Pancreas (tissue), 10 donors: ENCODE measurements around the gene SURF1. TPM values are rescaled to one million over a fixed set of nuclear protein-coding genes. Genes with fewer than 3 reads are reported as not detected.

ENCODE experiments used
- ATAC-seq, 4 donors: fragments of 200-7000 bp; cut with Tn5 transposase; one replicate each; pipeline versions ENCODE4 v1.8.0 to v1.9.1; 2020; ENCODE audit warnings: mild to moderate bottlenecking in 4 of 4, moderate library complexity in 4 of 4
- DNase-seq, 6 donors: peaks; one replicate each; pipeline ENCODE4 v3.0.0-alpha.2; 2020
- FAIRE-seq: peaks from 2 replicates; lab custom pipeline; 2012; peaks lifted over from hg19 to GRCh38; lab: Jason Lieb, UNC
- H3K27ac ChIP-seq, 4 donors: fragments of 200-600 bp; sonication (generic); 1 replicate in 3 of 4; 2 replicates in 1 of 4; pipeline versions ENCODE4 v1.5.0 to v1.8.0; 2020
- H3K27me3 ChIP-seq, 4 donors: fragments of 200-600 bp; one replicate each; pipeline ENCODE4 v1.8.0; 2021
- H3K36me3 ChIP-seq, 3 donors: fragments of 200-600 bp; sonication (generic) in 1 of 3; one replicate each; pipeline versions ENCODE4 v1.5.0 to v1.8.0; 2020 to 2021
- H3K4me1 ChIP-seq, 3 donors: fragments of 200-600 bp; one replicate each; pipeline ENCODE4 v1.8.0; 2021
- H3K4me3 ChIP-seq, 4 donors: fragments of 200-600 bp; sonication (generic) in 2 of 4; one replicate each; pipeline versions ENCODE4 v1.5.0 to v1.8.0; 2020 to 2021
- H3K9me3 ChIP-seq, 4 donors: fragments of 200-600 bp; one replicate each; pipeline ENCODE4 v1.8.0; 2021
- WGBS, 2 donors: extraction: QIAGEN DNeasy Blood & Tissue Kit; methylation state at CpG; one replicate each; pipeline ENCODE4 v1.1.7; 2013; 5-methylcytosine and 5-hydroxymethylcytosine counted together
- intact Hi-C, 3 donors: fragments of 100-400 bp; cut with DNase I; formaldehyde crosslinking; loops; one replicate each; pipeline versions ENCODE4 v1.11.1 to v1.14.2; 2022
- polyA plus RNA-seq, 2 donors: library from polyadenylated mRNA; stranded (reverse); fragments of 200-250 nt; gene quantifications; one replicate each; pipeline ENCODE4 v1.2.3, GENCODE V29; 2013
- total RNA-seq, 6 donors: library from RNA; stranded (reverse); fragmentation: NEBNext Ultra II Directional in 4 of 6; extraction: Animal tissue kit (Norgen Biotek cat#: 25700) in 4 of 6; gene quantifications; one replicate each; pipeline versions ENCODE4 v1.2.1 to v1.2.4, GENCODE V29; 2021 to 2023
- TF ChIP-seq, protein P1 (sequence below), 4 donors: fragments of 200-600 bp; sonication (generic) in 3 of 4; IDR thresholded peaks; one replicate each; pipeline versions ENCODE4 v1.5.0 to v1.8.0; 2021; ENCODE audit warnings: antibody characterized with exemption in 4 of 4
- donor health status: healthy with polysubstance abuse.
- donor health status: DM: no; HTN: no; CAD: no; lungs with moderate emphysema.
- donor health status: DM: no; HTN: no; CAD: no.
- donor health status: control.
- donor health status: control.
- donor health status: Bipolar disorder and iron deficiency.
- donor health status: DM: yes; HTN: yes; CAD: no.
- donor health status: DM: no; HTN: no; CAD: no.
- donor health status: DM: no; HTN: no; CAD: no.
- donor health status: DM: yes; HTN: yes; CAD: no.

Gene SURF1
- total and polyA plus RNA-seq, 8 donors: 33.6 to 73.9 (median 39.8) TPM

DNA sequence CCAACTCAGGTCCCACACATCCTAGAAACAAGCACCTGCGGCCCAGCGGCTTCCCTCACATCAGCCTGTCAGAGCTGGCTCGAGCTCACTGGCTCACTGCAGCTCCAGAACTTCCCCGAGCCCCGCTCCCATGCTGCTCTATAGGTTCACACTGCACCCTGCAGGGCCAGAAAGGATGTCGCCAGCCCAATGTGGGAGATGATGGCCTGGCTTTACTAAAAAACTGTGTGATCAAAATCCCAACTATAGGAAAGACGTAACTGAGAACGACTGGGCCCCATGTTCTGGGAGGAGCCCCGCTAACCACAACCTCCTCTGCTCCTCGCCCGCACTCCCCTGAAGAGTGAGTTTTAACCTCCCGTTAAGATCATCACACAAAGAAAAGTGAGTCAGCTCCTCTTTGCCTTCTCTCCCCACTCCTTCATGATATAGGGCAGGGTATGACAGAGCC lies 15.0 kb upstream of the SURF1 start:
- Histone ChIP-seq H3K36me3 (peaks cover 0 to 11% (median 9%) of the 10 kb centered on the region in 3 donors), H3K9me3 (no peaks in the 10 kb centered on the region), H3K27me3 (no peaks in the 10 kb centered on the region), H3K27ac (peak overlapping the region in 1 of 4 donors; percentile 50), H3K4me1 (peaks cover 52 to 69% (median 56%) of the 10 kb centered on the region in 3 donors), H3K4me3 (peak overlapping the region in 1 of 4 donors; percentile 17)
- TF ChIP-seq, protein P1, sequence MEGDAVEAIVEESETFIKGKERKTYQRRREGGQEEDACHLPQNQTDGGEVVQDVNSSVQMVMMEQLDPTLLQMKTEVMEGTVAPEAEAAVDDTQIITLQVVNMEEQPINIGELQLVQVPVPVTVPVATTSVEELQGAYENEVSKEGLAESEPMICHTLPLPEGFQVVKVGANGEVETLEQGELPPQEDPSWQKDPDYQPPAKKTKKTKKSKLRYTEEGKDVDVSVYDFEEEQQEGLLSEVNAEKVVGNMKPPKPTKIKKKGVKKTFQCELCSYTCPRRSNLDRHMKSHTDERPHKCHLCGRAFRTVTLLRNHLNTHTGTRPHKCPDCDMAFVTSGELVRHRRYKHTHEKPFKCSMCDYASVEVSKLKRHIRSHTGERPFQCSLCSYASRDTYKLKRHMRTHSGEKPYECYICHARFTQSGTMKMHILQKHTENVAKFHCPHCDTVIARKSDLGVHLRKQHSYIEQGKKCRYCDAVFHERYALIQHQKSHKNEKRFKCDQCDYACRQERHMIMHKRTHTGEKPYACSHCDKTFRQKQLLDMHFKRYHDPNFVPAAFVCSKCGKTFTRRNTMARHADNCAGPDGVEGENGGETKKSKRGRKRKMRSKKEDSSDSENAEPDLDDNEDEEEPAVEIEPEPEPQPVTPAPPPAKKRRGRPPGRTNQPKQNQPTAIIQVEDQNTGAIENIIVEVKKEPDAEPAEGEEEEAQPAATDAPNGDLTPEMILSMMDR (IDR thresholded peaks at IDR 0.05): no peak
- peak in 1 of 6 donors; percentile 14 for DNase-seq
- intact Hi-C loops: no loop called here
- 33 to 45% methylated on average over 12 of the region's 12 CpGs for whole genome bisulfite sequencing, 2 donors
- no peak for ATAC-seq
- no peak for FAIRE-seq

DNA sequence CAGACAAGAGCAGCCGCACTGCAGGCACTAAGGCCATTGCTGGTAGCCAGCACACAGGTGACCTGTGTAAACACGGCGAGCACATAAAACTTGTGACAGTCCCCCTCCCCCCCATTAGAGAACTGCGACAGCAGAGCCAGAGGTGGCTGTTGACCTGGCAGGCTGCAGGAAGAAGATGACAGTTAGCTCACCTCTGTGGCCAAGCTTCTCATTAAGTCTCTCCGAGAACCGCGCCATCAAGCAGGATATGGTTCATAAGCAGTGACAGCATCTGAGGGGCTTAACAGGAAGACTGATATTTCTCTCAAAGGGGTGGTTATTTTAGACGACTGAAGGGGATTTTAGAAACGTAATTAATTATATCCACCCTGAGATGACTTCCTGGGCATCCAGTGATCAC lies 14.4 kb upstream of the SURF1 start:
- Histone ChIP-seq H3K27me3 (no peaks in the 10 kb centered on the region), H3K9me3 (no peaks in the 10 kb centered on the region), H3K36me3 (peaks cover 0 to 17% (median 15%) of the 10 kb centered on the region in 3 donors), H3K27ac (peak overlapping the region in 1 of 4 donors; percentile 50), H3K4me3 (peak overlapping the region in 1 of 4 donors; percentile 17), H3K4me1 (peaks cover 52 to 69% (median 56%) of the 10 kb centered on the region in 3 donors)
- DNase-seq (peak in 2 of 6 donors; percentile 40 to 61), FAIRE-seq (no peak), ATAC-seq (peak; percentile 2 to 35 (median 21))
- TF ChIP-seq, protein P1 (IDR thresholded peaks at IDR 0.05): no peak
- WGBS, 2 donors: 32% methylated on average over 9 of the region's 9 CpGs
- intact Hi-C loops: no loop called here

DNA sequence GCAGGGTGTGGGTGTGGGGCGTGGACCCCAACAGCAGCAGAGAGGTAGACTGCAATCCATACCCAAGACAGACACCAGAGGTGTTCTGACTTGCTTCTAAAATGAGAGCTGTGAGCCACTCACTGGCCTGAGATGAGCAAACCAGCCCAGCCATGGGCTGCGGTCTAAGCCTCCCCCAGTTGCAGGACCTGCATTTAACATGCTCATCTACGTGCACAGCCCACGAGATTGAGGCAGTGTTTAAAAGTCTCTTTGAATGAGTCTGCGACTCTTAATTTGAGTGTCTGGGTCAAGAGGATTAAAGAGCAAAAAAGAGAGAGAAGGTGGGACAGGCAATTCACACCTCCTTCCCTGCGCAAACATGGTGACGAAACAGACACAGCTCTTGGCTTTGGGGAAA lies 13.6 kb upstream of the SURF1 start:
- Histone ChIP-seq H3K36me3 (peaks cover 0 to 24% (median 21%) of the 10 kb centered on the region in 3 donors), H3K4me1 (peaks cover 52 to 72% (median 56%) of the 10 kb centered on the region in 3 donors), H3K4me3 (no peak overlapping the region), H3K9me3 (no peaks in the 10 kb centered on the region), H3K27ac (peak overlapping the region in 1 of 4 donors; percentile 28), H3K27me3 (no peaks in the 10 kb centered on the region)
- 69 to 72% methylated on average over 7 of the region's 7 CpGs for WGBS, 2 donors
- ATAC-seq: no peak
- intact Hi-C loops: no loop called here
- no peak for DNase-seq
- no peak for FAIRE-seq
- TF ChIP-seq, protein P1 (IDR thresholded peaks at IDR 0.05): no peak

DNA sequence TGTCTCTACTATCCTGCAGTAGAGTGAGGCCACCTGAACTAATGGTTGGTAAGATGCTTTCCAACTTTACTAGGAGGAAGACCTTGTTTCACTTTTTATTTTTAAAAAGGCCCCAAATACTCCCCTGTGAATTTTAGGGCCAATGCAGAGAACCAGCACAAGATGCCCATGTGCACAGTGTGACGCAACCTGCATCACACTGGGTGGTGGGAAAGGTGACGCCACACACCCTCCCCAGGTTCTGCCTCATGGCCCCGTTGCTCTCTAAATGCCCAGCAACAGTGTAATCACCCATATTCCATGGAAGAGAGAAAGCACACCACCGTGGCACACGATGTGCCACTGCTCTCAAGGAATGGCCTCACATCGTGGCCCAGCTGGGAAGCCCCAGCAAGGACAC lies 13.1 kb upstream of the SURF1 start:
- FAIRE-seq (no peak), ATAC-seq (no peak), DNase-seq (no peak)
- Histone ChIP-seq H3K27ac (peak overlapping the region in 2 of 4 donors; percentile 57 to 74), H3K27me3 (no peaks in the 10 kb centered on the region), H3K4me3 (no peak overlapping the region), H3K9me3 (no peaks in the 10 kb centered on the region), H3K36me3 (peaks cover 0 to 27% (median 24%) of the 10 kb centered on the region in 3 donors), H3K4me1 (peaks cover 52 to 70% (median 53%) of the 10 kb centered on the region in 3 donors)
- WGBS, 2 donors: 46 to 49% methylated on average over 6 of the region's 6 CpGs
- intact Hi-C loops: no loop called here
- TF ChIP-seq, protein P1 (IDR thresholded peaks at IDR 0.05): no peak

DNA sequence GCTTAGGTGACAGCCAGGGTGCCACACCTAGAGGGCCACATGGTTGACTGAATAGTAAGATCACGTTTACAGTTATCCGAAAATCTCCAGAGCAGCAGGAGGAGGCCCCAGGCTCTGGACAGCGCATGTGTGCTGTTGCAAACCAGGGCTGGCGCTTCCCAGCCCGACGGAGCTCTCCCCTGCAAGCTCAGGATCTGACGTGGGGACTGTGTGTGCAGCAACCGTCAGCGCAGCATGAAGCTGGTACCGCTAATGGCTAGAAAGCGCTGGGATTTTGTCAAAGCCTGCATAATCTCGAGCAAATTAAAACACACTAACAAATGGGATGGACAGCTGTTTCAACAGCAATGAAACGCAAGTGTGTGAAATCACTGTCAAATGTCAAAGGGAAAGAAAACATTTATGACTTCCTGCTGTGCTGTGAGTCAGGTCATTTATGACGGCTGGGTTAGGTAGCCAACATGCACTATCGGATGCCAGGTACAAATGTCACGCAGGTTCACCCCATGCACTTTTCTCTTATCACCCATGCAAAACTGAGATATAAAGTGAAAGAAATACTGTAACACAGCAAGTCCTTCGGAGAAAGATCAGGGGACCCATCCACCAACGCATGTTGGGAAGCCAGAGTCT lies 12.1 kb upstream of the SURF1 start:
- TF ChIP-seq, protein P1 (IDR thresholded peaks at IDR 0.05): no peak
- peak; percentile 46 to 63 (median 58) for ATAC-seq
- intact Hi-C loops: no loop called here
- Histone ChIP-seq H3K27ac (peak overlapping the region; percentile 35 to 74 (median 48)), H3K36me3 (peaks cover 0 to 34% (median 33%) of the 10 kb centered on the region in 3 donors), H3K4me1 (peaks cover 45 to 59% (median 52%) of the 10 kb centered on the region in 3 donors), H3K9me3 (no peaks in the 10 kb centered on the region), H3K27me3 (no peaks in the 10 kb centered on the region), H3K4me3 (peak overlapping the region in 1 of 4 donors; percentile 8)
- 26 to 29% methylated on average over 18 of the region's 18 CpGs for WGBS, 2 donors
- no peak for FAIRE-seq
- peak in 2 of 6 donors; percentile 53 to 55 for DNase-seq
